NCI-H1417 (cell line): ENCODE data around the gene KCTD15.

Experiments
- DNase-seq, 3 experiments: peaks; one replicate each; lab custom pipeline; 2025; lab: John Stamatoyannopoulos, UW

KCTD15 gene

GRCh38 chr19:33771384-33772101 lies 25.1 kb upstream of the KCTD15 start:
- peak; percentile 67 to 85 (median 79) for DNase-seq

GRCh38 chr19:33772102-33772857 lies 24.4 kb upstream of the KCTD15 start:
- DNase-seq: no peak

GRCh38 chr19:33772858-33773180 lies 23.9 kb upstream of the KCTD15 start:
- no peak for DNase-seq

- no peak for DNase-seq
These were observed 22.7 kb upstream of the KCTD15 start for GRCh38 chr19:33773704-33774624.

GRCh38 chr19:33774751-33775150 lies 21.9 kb upstream of the KCTD15 start:
- DNase-seq: no peak

GRCh38 chr19:33775731-33776487 lies 20.8 kb upstream of the KCTD15 start:
- no peak for DNase-seq

- DNase-seq: no peak
These were observed 19.3 kb upstream of the KCTD15 start for GRCh38 chr19:33777351-33777750.

GRCh38 chr19:33777753-33778088 lies 18.9 kb upstream of the KCTD15 start:
- DNase-seq: no peak

GRCh38 chr19:33778089-33778791 lies 18.4 kb upstream of the KCTD15 start:
- peak; percentile 71 to 83 (median 78) for DNase-seq

GRCh38 chr19:33779849-33780248 lies 16.8 kb upstream of the KCTD15 start:
- DNase-seq: no peak

GRCh38 chr19:33780251-33780650 lies 16.4 kb upstream of the KCTD15 start:
- DNase-seq: peak in 1 of 3 experiments; percentile 9

GRCh38 chr19:33780746-33781145 lies 15.9 kb upstream of the KCTD15 start:
- DNase-seq: no peak

- no peak for DNase-seq
These were observed 15.2 kb upstream of the KCTD15 start for GRCh38 chr19:33781415-33781935.

- DNase-seq: no peak
These were observed 14.7 kb upstream of the KCTD15 start for GRCh38 chr19:33781996-33782395.

GRCh38 chr19:33784432-33784831 lies 12.2 kb upstream of the KCTD15 start:
- no peak for DNase-seq

- DNase-seq: no peak
These were observed 10.9 kb upstream of the KCTD15 start for GRCh38 chr19:33785795-33786194.

GRCh38 chr19:33788676-33789075 lies 8.0 kb upstream of the KCTD15 start:
- DNase-seq: no peak

- no peak for DNase-seq
These were observed 7.3 kb upstream of the KCTD15 start for GRCh38 chr19:33789344-33789743.

GRCh38 chr19:33794683-33795369 lies 1.8 kb upstream of the KCTD15 start:
- no peak for DNase-seq
